Spleen (tissue), 7 donors: ENCODE data around the gene CFHR2.
"Not testable (repeated sequence)": the region's sequence is repeated elsewhere in the genome, so short reads cannot be mapped to it uniquely, and the experiment has no call there.

Experiments used
- CTCF ChIP-seq, 11 experiments: fragments of 200-600 bp in 7 of 11; fragments of 450-650 bp in 4 of 11; sonication (generic) in 4 of 11; IDR thresholded peaks in 8 of 11; conservative IDR thresholded peaks in 3 of 11; 1 replicate in 7 of 11; 2 replicates in 4 of 11; pipeline versions ENCODE4 v1.4.0 to v1.8.0; 2016 to 2021; ENCODE audit warnings: antibody characterized with exemption in 11 of 11, inconsistent platforms in 4 of 11, mild to moderate bottlenecking in 1 of 11
- POLR2A ChIP-seq, 3 donors: fragments of 450-650 bp; IDR thresholded peaks; one replicate each; pipeline ENCODE4 v1.5.1; 2017; ENCODE audit warnings: antibody characterized with exemption in 3 of 3, mild to moderate bottlenecking in 1 of 3
- donor health status: DM: no; HTN: no; CAD: no; lungs with moderate emphysema.
- donor health status: DM: no; HTN: no; CAD: no.
- donor health status: DM: no; HTN: no; CAD: no.

- TF ChIP-seq CTCF (IDR thresholded peaks at IDR 0.05 in 8 of 11, conservative IDR thresholded peaks at IDR 0.05 in 3 of 11); POLR2A (IDR thresholded peaks at IDR 0.05): not testable (repeated sequence)
Observed at GRCh38 chr1:196932853-196933252, 10.7 kb upstream of the CFHR2 start.
